HepG2 (cell line): ENCODE results near the gene SPAG9. TPM values are rescaled to one million over a fixed set of nuclear protein-coding genes. Genes with fewer than 3 reads are reported as not detected.
A peak's percentile ranks its signal among the peaks of the same experiment; 100 is the strongest.

Experiments
- CREB3 ChIP-seq: sonication (generic); formaldehyde crosslinking; IDR thresholded peaks from 2 replicates; pipeline ENCODE4 v1.5.0; 2020; ENCODE audit warnings: missing genetic modification reagents
- FIP1L1 ChIP-seq: fragments of 200-400 bp; formaldehyde crosslinking; IDR thresholded peaks from 2 replicates; pipeline ENCODE4 v1.6.1; 2018; ENCODE audit warnings: low read depth, mild to moderate bottlenecking, low read length, moderate library complexity, borderline replicate concordance; ENCODE audit not compliant: insufficient read depth
- GLMP ChIP-seq: sonication (generic); formaldehyde crosslinking; IDR thresholded peaks from 2 replicates; pipeline ENCODE4 v1.9.0; 2021; ENCODE audit warnings: missing genetic modification reagents, mild to moderate bottlenecking, borderline replicate concordance
- HNF4A ChIP-seq: sonication (generic); formaldehyde crosslinking; IDR thresholded peaks from 2 replicates; pipeline ENCODE4 v1.4.0; 2020; ENCODE audit warnings: missing genetic modification reagents
- MNT ChIP-seq: fragments of 450-650 bp; IDR thresholded peaks from 2 replicates; pipeline ENCODE4 v1.6.1; 2016
- NR2F1 ChIP-seq, 2 experiments: fragments of 450-650 bp in 1 of 2; formaldehyde crosslinking in 1 of 2; IDR thresholded peaks; 2 replicates each; pipeline versions ENCODE4 v1.5.0 to v1.6.1; 2016 to 2020; ENCODE audit warnings: mild to moderate bottlenecking in 1 of 2, missing compliant biosample characterization in 1 of 2, missing genetic modification reagents in 1 of 2, moderate library complexity in 1 of 2
- USF2 ChIP-seq, 2 experiments: sonication (generic) in 1 of 2; formaldehyde crosslinking in 1 of 2; IDR thresholded peaks; 2 replicates each; pipeline versions ENCODE4 v1.5.1 to v1.6.1; 2011 to 2020; ENCODE audit warnings: borderline replicate concordance in 1 of 2, low read depth in 1 of 2, low read length in 1 of 2, mild to moderate bottlenecking in 1 of 2, missing genetic modification reagents in 1 of 2, moderate library complexity in 1 of 2
- ZGPAT ChIP-seq: IDR thresholded peaks from 2 replicates; pipeline ENCODE4 v1.6.1; 2016; ENCODE audit warnings: mild to moderate bottlenecking
- ZMAT3 ChIP-seq: sonication (generic); formaldehyde crosslinking; conservative IDR thresholded peaks from 2 replicates; pipeline ENCODE4 v1.7.0; 2021; ENCODE audit warnings: missing genetic modification reagents
- ZNF230 ChIP-seq: sonication (generic); formaldehyde crosslinking; IDR thresholded peaks from 2 replicates; pipeline ENCODE4 v1.4.0; 2020; ENCODE audit warnings: mild to moderate bottlenecking, missing genetic modification reagents
- ZNF770 ChIP-seq: sonication (generic); formaldehyde crosslinking; IDR thresholded peaks from 2 replicates; pipeline ENCODE4 v1.5.0; 2020; ENCODE audit warnings: mild to moderate bottlenecking, missing genetic modification reagents
- ZNF777 ChIP-seq: sonication (generic); formaldehyde crosslinking; IDR thresholded peaks from 2 replicates; pipeline ENCODE4 v1.4.0; 2020; ENCODE audit warnings: missing genetic modification reagents
- ZXDC ChIP-seq: sonication (generic); formaldehyde crosslinking; IDR thresholded peaks from 2 replicates; pipeline ENCODE4 v1.5.0; 2020; ENCODE audit warnings: mild to moderate bottlenecking, missing genetic modification reagents
- polyA plus RNA-seq, 8 experiments: library from polyadenylated mRNA; depleted of rRNA in 3 of 8; stranded (reverse) in 7 of 8; unstranded in 1 of 8; fragments of >200 nt; fragmentation: Illumina TruSeq in 4 of 8; extraction: Trizol in 4 of 8; gene quantifications; 2 replicates each; pipeline versions ENCODE4 v1.2.1 to v1.2.3, GENCODE V29; 2011 to 2016; ENCODE audit warnings: low read depth in 4 of 8, missing spikeins in 1 of 8, mixed read lengths in 1 of 8; ENCODE audit not compliant: insufficient read depth in 1 of 8
- total RNA-seq, 5 experiments: library from RNA; depleted of rRNA; stranded (reverse); fragments of >200 nt; fragmentation: Illumina TruSeq; extraction: Trizol; gene quantifications; 2 replicates each; pipeline ENCODE4 v1.2.3, GENCODE V29; 2016; ENCODE audit warnings: low read depth in 1 of 5

The SPAG9 gene
- total and polyA plus RNA-seq, 2 of the 13 experiments (the other 11 are each of a cell fraction or from before 2014, with no cell fraction given) = 43.2 to 78.6 TPM

- TF ChIP-seq ZNF770 (CRISPR knock-in tag) (no peak; the same call in 1 of the 2 replicates), NR2F1 (CRISPR knock-in tag; IDR thresholded peaks at IDR 0.05) (no peak), HNF4A (peak; percentile 20; the same call in 1 of the 2 replicates), MNT (0 out of 2 replicates have a peak, but pooled peaks have one; percentile 35), ZNF230 (CRISPR knock-in tag) (no peak), CREB3 (CRISPR knock-in tag) (no peak), FIP1L1 (no peak), ZGPAT (CRISPR knock-in tag) (no peak; the same call in 1 of the 2 replicates), ZMAT3 (CRISPR knock-in tag) (no peak; the same call in 1 of the 2 replicates), ZXDC (CRISPR knock-in tag) (0 out of 2 replicates have a peak, but pooled peaks have one; percentile 23), ZNF777 (CRISPR knock-in tag) (no peak), USF2 (IDR thresholded peaks at IDR 0.05; ENCODE audit: low read depth, low read length) (no peak), USF2 (CRISPR knock-in tag; IDR thresholded peaks at IDR 0.05; ENCODE audit: borderline replicate concordance) (no peak), GLMP (CRISPR knock-in tag) (no peak)
These were observed 45.1 kb upstream of the SPAG9 start (continued) for GRCh38 chr17:51165680-51166197.
